ENCODE results near the gene PUM1.

Gene PUM1

GRCh38 chr1:30909365-30910068 is 156.0 kb downstream of the PUM1 start:
- no peak for TF ChIP-seq CTCF (conservative IDR thresholded peaks at IDR 0.05)
- H3K27ac ChIP-seq: peak overlapping the region; percentile 59; the same call in 1 of the 2 replicates

GRCh38 chr1:30908696-30909364 is 156.7 kb downstream of the PUM1 start, which contains the start of gene SDC3:
SDC3 (minus strand) TSS chr1:30908758; CDS start chr1:30908586, 172 bp downstream.
- peak within 1 kb of the TSS; percentile 59; the same call in 1 of the 2 replicates for H3K27ac ChIP-seq
- TF ChIP-seq CTCF (conservative IDR thresholded peaks at IDR 0.05): no peak

DNA sequence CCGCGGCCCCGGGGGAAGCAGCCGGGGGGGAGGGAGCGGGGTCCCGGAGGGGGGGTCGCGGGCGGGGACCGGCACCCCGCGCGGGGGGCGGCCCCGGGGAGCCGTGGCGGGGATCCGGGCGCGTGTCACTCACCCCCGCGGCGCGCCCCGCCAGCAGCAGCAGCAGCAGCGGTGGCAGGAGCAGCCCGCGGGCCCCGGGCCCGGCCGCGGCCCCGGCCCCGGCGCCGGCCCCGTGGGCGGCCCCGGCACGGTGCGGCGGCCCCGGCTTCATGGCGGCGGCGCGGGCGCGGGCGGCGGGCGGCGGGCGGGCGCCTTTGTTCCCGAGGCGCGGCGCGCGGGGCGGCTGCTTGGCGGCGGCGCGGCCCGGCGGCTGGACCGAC is 157.2 kb downstream of the PUM1 start:
- TF ChIP-seq CTCF (conservative IDR thresholded peaks at IDR 0.05): no peak
- peak overlapping the region; percentile 34; the same call in 1 of the 2 replicates for H3K27ac ChIP-seq

- peak overlapping the region; percentile 34; the same call in 1 of the 2 replicates for H3K27ac ChIP-seq
- TF ChIP-seq CTCF (conservative IDR thresholded peaks at IDR 0.05): no peak
Observed at GRCh38 chr1:30907481-30908315, 157.8 kb downstream of the PUM1 start.

DNA sequence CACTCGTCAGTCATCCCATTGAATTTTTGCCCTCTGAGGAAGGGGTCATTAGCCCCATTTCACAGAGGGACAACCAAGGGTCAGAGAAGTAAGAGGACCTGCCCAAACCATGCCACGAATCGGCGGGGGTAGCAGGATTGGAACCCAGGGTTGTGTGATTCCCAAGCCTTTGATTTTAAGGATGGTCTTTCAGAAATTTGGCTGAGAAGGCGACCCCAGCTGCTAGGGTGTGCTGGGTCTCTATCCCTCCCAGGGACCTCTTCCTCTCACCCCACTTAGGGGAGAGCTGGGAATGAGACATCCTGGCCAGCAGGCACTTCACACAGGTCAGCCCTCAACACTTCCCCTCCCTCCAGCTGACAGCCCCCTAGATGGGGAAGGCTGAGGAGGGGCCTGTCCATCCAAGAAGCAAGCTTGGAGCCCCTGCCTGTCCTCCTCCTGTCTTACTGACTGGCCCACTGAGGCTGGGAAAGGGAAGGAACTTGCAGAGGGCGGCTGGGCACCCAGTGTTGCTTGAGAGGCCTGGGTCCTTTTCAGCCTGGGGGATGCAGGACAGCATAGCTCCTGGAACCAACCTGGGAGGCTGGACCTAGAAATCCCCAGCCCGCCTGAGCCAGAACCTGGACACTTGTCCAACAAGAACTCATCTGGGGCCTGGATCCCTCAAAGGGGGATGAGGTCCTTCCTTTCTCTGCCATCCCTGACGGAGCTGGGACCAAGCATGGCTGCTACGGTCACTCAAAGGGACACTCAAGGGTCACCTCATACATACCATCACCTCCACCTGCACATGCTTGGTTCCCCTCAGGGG is 158.7 kb downstream of the PUM1 start:
- H3K27ac ChIP-seq: no peak overlapping the region
- no peak for TF ChIP-seq CTCF (conservative IDR thresholded peaks at IDR 0.05)

DNA sequence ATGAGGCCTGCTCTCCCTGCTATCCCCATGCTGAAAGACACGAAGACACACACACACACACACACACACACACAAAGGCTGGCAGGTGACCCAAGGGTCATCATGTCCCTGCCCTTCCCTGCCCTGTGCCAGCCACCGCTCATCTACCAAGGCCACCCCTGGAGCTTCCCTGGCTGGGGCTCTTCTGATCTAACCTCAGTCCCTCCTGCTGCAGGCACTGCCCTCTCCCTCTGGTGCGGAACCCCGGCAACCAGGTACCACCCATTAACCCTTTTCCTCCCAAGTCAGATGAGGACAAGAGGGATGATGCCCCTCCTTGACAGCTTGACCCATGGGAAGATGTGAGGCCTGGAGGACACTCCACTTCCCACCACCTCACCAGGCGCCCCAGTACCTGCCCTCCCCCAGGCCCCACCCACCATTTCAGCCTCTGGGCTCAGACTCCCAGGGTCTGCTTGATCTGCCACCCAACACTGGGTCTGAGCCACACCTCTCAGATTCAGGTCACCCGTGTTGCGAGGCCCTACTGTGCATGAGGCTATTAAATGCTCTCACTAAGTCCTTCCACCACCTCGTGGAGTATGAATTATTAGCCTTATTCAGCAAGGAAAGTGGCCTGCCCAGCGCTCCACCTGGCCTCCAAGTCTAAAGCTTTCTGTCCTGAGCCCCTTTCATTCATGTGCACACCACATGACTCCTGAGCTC is 159.4 kb downstream of the PUM1 start:
- no peak for TF ChIP-seq CTCF (conservative IDR thresholded peaks at IDR 0.05)
- no peak overlapping the region for H3K27ac ChIP-seq

Data from VCaP (cell line).